GM10847 (cell line): Measurements from ENCODE around the gene HOXB2.

Experiments used
- POLR2A ChIP-seq: IDR thresholded peaks from 2 replicates; pipeline ENCODE4 v1.6.1; 2011; ENCODE audit not compliant: insufficient read length; ENCODE audit errors: extremely low read depth

Gene HOXB2

DNA sequence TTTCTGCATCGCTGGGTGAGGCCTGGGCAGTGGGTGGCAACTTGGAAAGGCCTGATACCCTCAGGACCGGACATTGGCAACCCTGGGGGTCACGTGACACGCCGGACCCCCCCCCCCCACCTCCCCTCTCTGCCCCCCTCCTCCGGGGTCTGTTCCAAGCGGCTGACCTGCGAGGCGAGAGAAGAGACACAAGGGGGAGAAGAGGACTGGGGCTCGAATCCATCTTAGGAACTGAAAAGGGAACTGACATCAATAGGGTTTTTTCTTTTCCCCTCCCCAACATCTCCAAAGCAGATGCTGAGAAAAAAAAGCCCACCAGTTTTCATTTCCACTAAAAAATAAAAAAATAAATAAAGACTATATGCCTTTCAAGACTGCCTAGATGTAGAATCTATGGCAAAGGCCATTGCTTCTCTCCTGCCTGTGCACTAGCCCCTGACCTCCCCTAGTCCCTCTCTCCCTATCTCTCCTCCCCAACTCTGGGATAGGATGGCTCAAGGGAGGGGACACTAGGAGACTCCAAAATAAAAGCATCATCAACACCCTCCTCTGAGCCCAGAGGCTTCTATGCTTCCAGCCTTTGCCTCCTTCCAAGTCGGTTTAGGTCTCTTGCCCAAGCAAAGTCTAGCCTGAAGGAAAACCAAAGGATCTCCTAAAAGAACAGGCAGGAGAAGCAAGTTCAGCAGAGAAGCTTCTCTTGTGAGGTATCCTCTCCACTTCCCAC is 7.7 kb upstream of the HOXB2 start:
- no peak for TF ChIP-seq POLR2A

DNA sequence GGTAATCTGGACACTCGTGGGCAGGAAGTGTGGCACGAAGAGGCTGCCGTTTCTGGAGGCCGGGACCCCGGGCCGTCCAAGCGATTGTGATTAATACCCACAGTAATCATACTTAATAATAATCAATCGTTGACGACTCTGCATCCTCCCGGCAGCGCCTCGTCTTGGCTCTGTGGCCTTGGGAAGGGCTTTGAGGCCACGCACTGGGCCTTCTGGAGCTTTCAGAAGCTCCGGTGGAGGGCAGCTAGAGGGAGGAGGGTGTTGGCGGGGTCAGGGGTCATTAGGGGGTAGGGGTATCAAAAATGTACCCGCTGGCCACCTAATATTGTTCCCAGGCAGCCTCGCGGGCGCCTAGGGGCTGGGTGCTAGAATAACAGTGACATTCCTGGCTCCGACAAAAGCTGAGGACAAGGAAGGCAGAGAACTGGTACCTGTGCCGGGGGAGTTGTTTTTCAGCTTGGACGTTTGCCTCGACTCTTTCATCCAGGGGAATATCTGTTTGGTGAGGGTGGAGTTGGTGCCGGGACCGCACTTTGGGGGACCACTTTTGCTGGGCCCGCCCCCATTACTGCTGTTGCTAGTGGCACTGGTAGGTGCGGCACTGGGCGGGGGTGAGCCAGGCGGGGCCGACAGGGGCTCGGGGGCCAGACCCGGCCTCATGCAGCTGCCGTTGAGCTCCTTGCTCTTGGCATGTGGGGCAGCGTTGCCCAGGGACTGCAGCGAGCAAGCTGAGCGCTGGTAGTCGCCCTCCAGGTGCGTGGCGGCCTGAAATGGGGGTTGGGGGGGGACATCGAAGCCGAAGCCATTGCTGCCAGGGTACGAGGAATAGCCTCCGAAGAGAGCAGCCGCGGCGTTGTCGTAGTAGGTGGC is 6.9 kb upstream of the HOXB2 start:
- TF ChIP-seq POLR2A = no peak

DNA sequence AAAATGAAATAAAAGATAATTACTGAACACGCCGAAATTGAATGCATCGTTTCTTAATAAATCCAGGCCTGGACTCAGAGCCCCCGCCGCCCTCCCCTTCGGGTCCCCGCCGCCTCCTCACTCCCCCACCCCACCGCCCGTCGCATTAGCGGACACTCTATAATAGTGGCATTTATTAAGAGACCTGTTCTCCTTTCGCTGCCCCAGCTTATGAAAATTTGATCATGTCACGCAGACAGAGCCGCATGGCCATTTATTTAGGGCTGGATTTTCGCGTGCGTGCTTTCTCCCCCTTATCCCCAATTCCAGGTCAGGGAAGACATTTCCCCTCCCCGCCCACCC is 6.3 kb upstream of the HOXB2 start:
- no peak for TF ChIP-seq POLR2A

DNA sequence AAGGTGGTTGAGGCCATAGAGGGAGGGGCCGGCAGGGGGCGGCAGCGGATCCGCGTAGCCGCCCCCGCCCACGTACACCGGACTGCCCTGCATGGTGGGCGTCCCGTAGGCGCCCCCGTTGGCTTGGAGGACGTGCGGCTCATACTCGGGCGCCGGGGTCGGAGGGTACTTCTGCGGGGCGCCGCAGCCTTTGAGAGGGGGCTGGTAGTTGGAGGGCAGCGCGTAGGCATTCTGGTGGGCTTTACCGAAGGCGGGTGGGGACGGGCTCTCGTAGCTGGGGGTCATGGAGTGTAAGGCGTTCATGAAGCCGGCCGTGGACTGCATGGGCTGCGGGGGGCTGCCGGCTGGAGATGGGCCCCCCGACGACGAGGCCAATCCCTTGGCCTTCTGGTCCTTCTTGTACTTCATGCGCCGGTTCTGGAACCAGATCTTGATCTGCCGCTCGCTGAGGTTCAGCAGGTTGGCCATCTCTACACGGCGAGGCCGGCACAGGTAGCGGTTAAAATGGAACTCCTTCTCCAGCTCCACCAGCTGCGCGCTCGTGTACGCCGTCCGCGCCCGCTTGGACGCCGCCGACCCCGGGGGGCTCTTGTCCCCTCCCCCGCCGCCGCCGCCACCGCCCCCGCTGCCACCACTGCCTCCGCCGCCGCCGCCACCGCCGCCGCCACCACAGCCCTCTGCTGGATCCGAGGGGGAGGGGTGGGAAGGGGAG is 5.7 kb upstream of the HOXB2 start:
- no peak for TF ChIP-seq POLR2A

DNA sequence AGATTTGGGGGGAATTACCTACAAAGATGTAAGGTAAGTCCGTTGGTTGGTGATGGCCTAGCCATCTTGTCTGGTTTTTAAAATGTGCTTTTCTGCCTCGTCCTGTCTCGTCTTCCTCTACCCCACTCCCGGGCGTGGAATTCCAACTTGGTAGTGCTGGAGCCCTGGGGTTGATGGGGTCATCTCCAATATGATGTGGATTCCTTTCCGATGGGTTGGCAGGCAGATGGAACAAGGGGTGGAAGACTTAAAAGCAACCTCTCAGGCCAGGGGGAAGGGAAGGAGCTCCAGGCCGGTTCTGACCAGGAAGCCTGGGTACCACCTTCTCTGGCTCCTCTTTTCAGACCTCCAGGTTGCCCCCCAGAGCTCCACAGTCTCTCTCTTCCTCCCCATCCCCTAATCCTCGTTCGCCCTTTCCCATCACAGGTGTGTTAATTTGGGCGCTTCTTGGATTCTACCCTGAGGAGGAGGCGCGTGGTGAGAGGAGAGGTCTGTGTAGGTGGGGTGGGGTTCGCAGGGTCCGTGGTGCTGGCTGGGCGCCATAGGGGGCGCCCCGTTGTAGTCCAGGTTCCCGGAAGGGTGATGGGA is 5.1 kb upstream of the HOXB2 start:
- TF ChIP-seq POLR2A = no peak

DNA sequence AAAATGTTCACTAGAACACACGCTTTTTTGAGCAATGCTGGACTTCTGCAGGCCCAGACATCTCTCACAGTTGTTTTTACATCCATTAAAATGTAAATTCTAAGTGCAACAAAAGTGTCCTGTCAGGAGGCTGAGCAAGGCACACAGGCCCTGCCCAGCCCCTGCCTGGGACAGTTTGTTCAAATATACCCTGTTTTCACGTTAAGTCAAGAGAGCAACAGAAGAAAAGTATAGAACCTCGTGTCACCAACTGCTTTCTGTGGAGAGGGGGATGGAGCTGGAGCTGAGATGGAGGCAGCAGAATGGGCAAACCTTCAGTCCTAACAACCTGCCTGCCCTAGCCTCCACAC is 4.3 kb upstream of the HOXB2 start:
- no peak for TF ChIP-seq POLR2A

DNA sequence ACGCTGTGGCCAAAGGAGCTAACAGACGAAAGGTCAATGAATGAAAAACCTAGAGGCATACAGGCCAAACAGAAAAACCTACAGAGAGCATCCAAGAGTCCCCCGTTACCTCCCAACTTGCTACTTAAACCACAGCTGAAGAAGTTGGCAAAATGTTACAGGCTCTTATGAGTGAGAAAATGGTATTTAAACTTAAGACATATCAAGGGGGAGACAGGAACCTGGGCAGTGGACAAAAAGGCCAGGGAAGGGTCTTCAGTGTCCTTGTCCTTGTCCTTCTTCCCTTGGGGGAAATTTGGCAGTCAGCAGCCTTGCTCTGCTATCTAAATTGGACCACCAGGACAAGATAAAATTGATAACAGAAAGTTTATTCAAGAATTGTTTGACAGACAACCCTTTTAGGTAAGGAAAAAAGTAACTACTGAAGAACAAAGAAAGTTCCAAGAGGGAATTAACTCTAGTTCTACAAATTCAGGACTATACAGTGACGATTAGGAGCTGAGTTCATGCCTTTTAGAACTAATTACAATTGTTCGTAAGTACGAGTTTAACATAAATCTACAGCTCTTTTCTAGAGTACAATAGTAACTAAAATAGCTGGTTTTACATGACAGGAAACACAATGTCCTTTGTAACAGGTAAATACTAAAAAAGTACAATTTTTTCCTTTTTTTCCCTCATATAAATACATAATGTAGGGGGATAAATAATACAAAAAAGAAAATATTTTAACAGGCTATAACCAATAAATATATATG is 3.8 kb upstream of the HOXB2 start:
- no peak for TF ChIP-seq POLR2A

DNA sequence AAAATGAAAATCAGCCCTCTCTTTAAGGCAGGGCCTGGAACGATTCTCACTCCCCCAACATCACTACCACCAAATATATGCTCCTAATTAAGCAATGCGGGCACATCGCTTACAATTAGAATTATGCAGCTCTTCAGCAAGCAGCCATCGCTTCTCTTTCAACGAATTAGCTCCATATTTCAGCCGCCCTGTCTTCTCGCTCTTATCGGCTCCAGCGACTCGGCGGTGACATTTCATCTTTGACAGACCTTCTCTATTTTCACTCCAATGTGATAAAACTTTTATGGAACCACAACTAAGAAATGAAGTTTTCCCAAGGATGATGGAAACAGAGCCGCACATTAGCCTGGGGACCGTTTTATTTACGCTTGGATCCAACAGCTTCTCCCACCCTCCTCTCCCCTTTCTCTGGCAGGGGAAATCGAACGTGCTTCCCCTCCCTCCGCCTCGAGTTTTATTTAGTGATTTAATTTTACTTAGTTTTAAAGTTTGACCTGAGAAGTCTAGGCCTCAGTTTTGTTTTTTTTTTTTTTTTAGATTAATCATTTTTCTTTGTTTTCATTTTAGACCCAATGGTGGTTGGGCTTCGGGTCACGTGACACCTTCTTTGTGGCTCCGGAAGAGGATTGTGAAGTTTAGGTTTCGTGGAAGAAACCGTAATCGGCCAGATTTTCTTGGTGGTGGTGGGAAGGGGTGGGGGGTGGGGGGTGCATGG is 3.1 kb upstream of the HOXB2 start:
- no peak for TF ChIP-seq POLR2A

DNA sequence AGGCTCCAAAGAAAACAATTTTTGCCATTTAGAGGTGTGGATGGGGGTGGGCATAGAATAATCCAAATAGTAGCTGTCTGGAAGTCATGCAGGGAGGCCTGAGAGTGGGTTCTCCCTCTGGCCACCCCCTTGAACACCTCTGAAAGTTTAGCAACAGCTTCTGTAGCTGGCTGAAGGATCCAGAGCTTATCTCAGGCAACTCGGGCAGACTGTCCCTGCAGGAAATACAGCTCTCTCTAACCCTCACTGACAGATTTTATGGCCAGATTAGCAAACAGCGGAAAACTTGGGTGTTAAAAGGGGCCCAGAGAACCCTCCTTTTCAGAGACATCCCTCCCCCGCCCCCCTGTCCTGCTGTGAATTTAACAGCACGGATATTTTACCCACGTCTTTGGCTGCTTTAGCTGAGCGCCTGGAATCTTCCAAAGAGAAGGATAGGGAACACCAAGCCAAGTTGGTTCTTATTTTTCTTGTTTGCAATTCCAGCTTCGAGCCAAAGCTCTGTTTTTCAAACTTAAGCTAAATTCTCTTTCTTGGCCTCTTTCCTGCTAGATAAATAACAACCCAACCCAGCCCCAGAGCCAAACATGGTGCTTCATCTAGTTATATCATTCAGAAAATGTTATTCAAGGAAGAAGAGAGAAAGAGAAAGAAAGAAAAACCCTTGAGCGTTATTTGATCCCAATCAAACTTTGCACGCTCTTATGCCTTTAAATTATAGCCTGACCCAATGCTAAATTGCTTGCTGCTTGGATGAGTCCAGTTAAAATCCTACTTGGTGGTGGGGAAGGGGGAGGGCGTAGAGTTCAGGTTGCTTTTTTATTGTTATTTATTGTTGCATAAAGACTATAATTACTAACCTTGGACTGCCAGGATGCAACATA is 2.3 kb upstream of the HOXB2 start:
- TF ChIP-seq POLR2A = no peak

DNA sequence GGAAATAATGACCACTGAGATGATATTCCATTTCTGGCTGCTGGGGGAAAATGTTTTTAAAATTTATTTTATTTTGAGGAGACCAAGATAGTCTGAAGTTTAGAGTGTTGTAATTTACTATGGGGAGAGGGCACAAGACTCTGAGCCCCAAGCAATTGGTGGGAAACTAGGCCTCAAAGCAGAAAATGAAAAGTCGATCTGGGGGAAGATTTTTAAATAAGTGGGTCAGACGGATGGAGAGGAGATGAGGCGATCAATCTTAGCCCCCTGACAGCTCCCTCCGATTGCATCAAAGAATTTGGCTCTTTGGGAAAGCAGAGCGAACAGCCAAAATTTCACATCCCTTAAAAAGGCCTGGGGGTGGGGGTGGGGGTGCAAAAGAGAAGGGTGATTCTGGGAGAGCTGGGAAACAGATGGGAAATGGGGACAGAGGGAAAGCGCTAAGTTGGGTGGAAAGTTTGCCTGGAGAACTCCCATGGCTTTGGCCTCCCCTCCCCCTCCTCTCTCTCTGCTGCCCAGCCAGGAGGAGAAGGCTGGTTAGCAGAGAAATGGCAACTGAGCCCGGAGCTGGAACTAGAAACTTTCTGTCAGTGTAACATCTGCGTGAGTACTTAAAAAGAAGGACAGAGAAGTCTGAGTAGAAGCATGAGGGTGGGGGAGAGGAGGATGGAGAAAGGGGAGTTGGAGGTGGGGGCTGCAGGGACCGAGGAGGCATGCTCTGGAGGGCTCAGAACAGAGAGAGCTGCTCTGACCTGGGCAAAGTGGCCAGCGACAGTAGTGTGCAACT is 1.4 kb upstream of the HOXB2 start:
- TF ChIP-seq POLR2A = no peak

DNA sequence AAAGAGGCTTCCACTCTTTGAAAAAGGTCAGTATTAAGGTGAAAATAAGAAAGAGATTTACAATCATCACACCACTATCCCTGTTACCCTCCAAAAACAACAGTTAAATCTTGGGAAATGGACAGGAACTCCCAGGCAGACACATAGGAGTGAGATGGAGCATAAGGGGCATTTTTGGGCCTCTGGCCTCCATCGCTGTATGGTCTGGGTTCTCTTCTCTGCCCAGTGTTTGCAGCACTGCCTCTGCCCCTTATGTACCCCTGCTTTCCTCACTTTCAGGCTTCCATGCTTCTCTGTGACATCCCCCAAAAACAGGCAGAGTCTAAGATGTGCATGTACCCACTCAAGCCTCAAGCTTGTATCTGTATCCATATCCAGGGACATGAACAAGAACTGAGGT is 630 bp upstream of the HOXB2 start:
- no peak for TF ChIP-seq POLR2A

DNA sequence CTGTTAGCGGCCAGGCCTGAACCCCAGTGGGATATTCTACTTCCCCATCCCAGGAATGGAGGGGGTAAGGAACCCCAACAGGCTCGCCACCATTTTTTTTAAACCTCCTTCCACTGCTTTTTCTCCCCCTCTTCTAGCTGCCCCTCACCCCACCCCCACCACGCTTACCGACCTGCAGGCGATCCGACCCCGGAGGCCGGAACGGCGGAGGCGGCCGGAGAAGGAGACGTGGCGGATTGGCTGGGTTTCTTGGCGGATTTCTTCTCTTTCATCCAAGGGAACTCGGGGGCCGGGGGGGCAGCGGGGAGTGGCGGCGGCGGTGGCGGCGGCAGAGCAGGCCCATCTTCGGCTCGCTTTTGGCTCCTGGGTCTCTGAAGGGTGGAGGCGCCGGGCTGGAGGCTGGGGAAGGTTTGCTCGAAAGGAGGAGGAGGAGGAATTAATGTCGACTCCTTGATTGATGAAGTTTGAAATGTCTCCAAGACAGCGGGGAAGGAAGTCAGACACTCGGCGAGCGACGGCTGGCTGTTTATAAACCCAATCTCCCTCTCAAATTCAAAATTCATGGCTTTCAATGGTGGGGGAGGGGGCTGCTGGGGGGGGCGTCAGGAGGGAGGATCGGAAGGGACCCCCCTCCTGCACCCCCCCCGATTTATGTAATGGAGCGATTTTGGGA is 424 bp downstream of the HOXB2 start:
- TF ChIP-seq POLR2A = peak; percentile 20
